Measurements from ENCODE around the gene RHOF. TPM values are rescaled to one million over a fixed set of nuclear protein-coding genes. Genes with fewer than 3 reads are reported as not detected.
A peak's percentile ranks its signal among the peaks of the same experiment; 100 is the strongest.

The RHOF gene
- total and polyA plus RNA-seq, 2 of the 13 experiments (the other 11 are each of a cell fraction or from before 2014, with no cell fraction given) = 14.6 to 32.2 TPM

GRCh38 chr12:121796855-121797751 lies 3.6 kb upstream of the RHOF start (continued):
- TF ChIP-seq ATAD3A (CRISPR knock-in tag; IDR thresholded peaks at IDR 0.05) = no peak
- TF ChIP-seq SKIL (CRISPR knock-in tag; IDR thresholded peaks at IDR 0.05; ENCODE audit: borderline replicate concordance) = peak; percentile 85; the same call in 1 of the 2 replicates
- TF ChIP-seq ISX (CRISPR knock-in tag; conservative IDR thresholded peaks at IDR 0.05) = no peak
- TF ChIP-seq ZNF136 (CRISPR knock-in tag; IDR thresholded peaks at IDR 0.05; ENCODE audit: low read depth) = no peak
- peak; percentile 84 for TF ChIP-seq UBTF (CRISPR knock-in tag; IDR thresholded peaks at IDR 0.05)
- TF ChIP-seq ZSCAN22 (CRISPR knock-in tag; IDR thresholded peaks at IDR 0.05) = no peak
- TF ChIP-seq ZNF552 (CRISPR knock-in tag; IDR thresholded peaks at IDR 0.05; ENCODE audit: borderline replicate concordance) = no peak; the same call in 1 of the 2 replicates
- TF ChIP-seq ZXDC (CRISPR knock-in tag; IDR thresholded peaks at IDR 0.05) = no peak
- TF ChIP-seq JUND (CRISPR knock-in tag; IDR thresholded peaks at IDR 0.05) = 0 out of 2 replicates have a peak, but pooled peaks have one; percentile 48
- no peak for TF ChIP-seq ZNF740 (CRISPR knock-in tag; IDR thresholded peaks at IDR 0.05)
- no peak for TF ChIP-seq MAFK (conservative IDR thresholded peaks at IDR 0.05 in 1 of 2, IDR thresholded peaks at IDR 0.05 in 1 of 2; ENCODE audit: low read length in 2 of 2)
- TF ChIP-seq ZNF253 (CRISPR knock-in tag; IDR thresholded peaks at IDR 0.05; ENCODE audit: borderline replicate concordance) = no peak
- TF ChIP-seq GRHL1 (CRISPR knock-in tag; conservative IDR thresholded peaks at IDR 0.05) = no peak
- TF ChIP-seq ZFP36L1 (CRISPR knock-in tag; IDR thresholded peaks at IDR 0.05) = no peak; the same call in 1 of the 2 replicates
- no peak for TF ChIP-seq ZNF33B (CRISPR knock-in tag; IDR thresholded peaks at IDR 0.05)
- TF ChIP-seq ZMYM4 (CRISPR knock-in tag; IDR thresholded peaks at IDR 0.05) = no peak; the same call in none of the 2 replicates
- no peak for TF ChIP-seq LBX2 (CRISPR knock-in tag; IDR thresholded peaks at IDR 0.05; ENCODE audit: borderline replicate concordance)
- TF ChIP-seq ZNF678 (CRISPR knock-in tag; IDR thresholded peaks at IDR 0.05) = no peak

Data from HepG2 (cell line).